ENCODE data around the gene CCDC69. TPM values are rescaled to one million over a fixed set of nuclear protein-coding genes. Genes with fewer than 3 reads are reported as not detected.
A peak's percentile ranks its signal among the peaks of the same experiment; 100 is the strongest.
"Not testable (repeated sequence)": the region's sequence is repeated elsewhere in the genome, so short reads cannot be mapped to it uniquely, and the experiment has no call there.

The CCDC69 gene
- total RNA-seq, 1 donor from 2014 or later: 79.0 TPM

GRCh38 chr5:151178372-151178771 lies 45.5 kb downstream of the CCDC69 start:
- TF ChIP-seq CTCF (IDR thresholded peaks at IDR 0.05): no peak
- ATAC-seq (no peak), DNase-seq (no peak)
- H3K4me3 ChIP-seq: no peak overlapping the region
- H3K27me3 ChIP-seq (ENCODE audit: low read depth): no peaks in the 10 kb centered on the region
- H3K9me3 ChIP-seq: no peaks in the 10 kb centered on the region
- no peaks in the 10 kb centered on the region for H3K4me1 ChIP-seq
- H3K36me3 ChIP-seq: peaks cover 39% of the 10 kb centered on the region
- intact Hi-C loops (cut with DNase I): no loop called here
- no peak overlapping the region for H3K27ac ChIP-seq

GRCh38 chr5:151176268-151176667 lies 47.6 kb downstream of the CCDC69 start:
- ATAC-seq; H3K4me1 ChIP-seq; DNase-seq; H3K4me3 ChIP-seq; intact Hi-C loops (cut with DNase I); H3K27me3 ChIP-seq (ENCODE audit: low read depth); H3K9me3 ChIP-seq; H3K27ac ChIP-seq: not testable (repeated sequence)
- peaks cover 18% of the 10 kb centered on the region for H3K36me3 ChIP-seq

GRCh38 chr5:151174612-151175101 lies 49.2 kb downstream of the CCDC69 start:
- intact Hi-C loops (cut with DNase I): no loop called here

GRCh38 chr5:151173711-151174611 lies 49.9 kb downstream of the CCDC69 start:
- Histone ChIP-seq H3K27ac (no peak overlapping the region), H3K36me3 (peaks cover 14% of the 10 kb centered on the region), H3K27me3 (ENCODE audit: low read depth) (no peaks in the 10 kb centered on the region), H3K9me3 (no peaks in the 10 kb centered on the region), H3K4me1 (no peaks in the 10 kb centered on the region), H3K4me3 (no peak overlapping the region)
- DNase-seq (no peak), ATAC-seq (no peak)
- TF ChIP-seq CTCF (IDR thresholded peaks at IDR 0.05): no peak
- intact Hi-C loops (cut with DNase I): no loop called here

More at GRCh38 chr5:151174612-151175101, 49.2 kb downstream of the CCDC69 start:
- peak in 1 of 2 donors; percentile 42 for ATAC-seq
- DNase-seq: no peak
- no peak for TF ChIP-seq CTCF (IDR thresholded peaks at IDR 0.05)
- Histone ChIP-seq H3K36me3 (peaks cover 15% of the 10 kb centered on the region), H3K9me3 (no peaks in the 10 kb centered on the region), H3K27me3 (ENCODE audit: low read depth) (no peaks in the 10 kb centered on the region), H3K4me1 (no peaks in the 10 kb centered on the region), H3K27ac (no peak overlapping the region), H3K4me3 (no peak overlapping the region)

- H3K36me3 ChIP-seq: no peaks in the 10 kb centered on the region
- no peak overlapping the region for H3K4me3 ChIP-seq
- DNase-seq (no peak), ATAC-seq (peak in 1 of 2 donors; percentile 6)
- TF ChIP-seq CTCF (IDR thresholded peaks at IDR 0.05): no peak
- no peaks in the 10 kb centered on the region for H3K9me3 ChIP-seq
- no peak overlapping the region for H3K27ac ChIP-seq
- no peaks in the 10 kb centered on the region for H3K27me3 ChIP-seq (ENCODE audit: low read depth)
- H3K4me1 ChIP-seq: no peaks in the 10 kb centered on the region
- intact Hi-C loops (cut with DNase I): no loop called here
Observed at GRCh38 chr5:151171529-151171928, 52.4 kb downstream of the CCDC69 start.
